ENCODE measurements around the gene TMEM203. TPM values are rescaled to one million over a fixed set of nuclear protein-coding genes. Genes with fewer than 3 reads are reported as not detected.

The TMEM203 gene
- total and polyA plus RNA-seq, 2 of the 13 experiments (the other 11 are each of a cell fraction or from before 2014, with no cell fraction given) = 23.4 to 36.7 TPM

- TF ChIP-seq ZNF800 (CRISPR knock-in tag; IDR thresholded peaks at IDR 0.05) (peak; percentile 82; the same call in 1 of the 2 replicates), JARID2 (CRISPR knock-in tag; IDR thresholded peaks at IDR 0.05; ENCODE audit: insufficient replicate concordance) (no peak), HMGXB3 (CRISPR knock-in tag; IDR thresholded peaks at IDR 0.05; ENCODE audit: borderline replicate concordance) (peak; percentile 88; the same call in 1 of the 2 replicates), EED (CRISPR knock-in tag; IDR thresholded peaks at IDR 0.05) (no peak), HNF1A (IDR thresholded peaks at IDR 0.05; ENCODE audit: low read depth) (no peak), HNF1A (CRISPR knock-in tag; IDR thresholded peaks at IDR 0.05; ENCODE audit: borderline replicate concordance) (peak; percentile 61), NPAS2 (CRISPR knock-in tag; IDR thresholded peaks at IDR 0.05; ENCODE audit: borderline replicate concordance) (no peak)
Measured at GRCh38 chr9:137200311-137201204, 4.9 kb downstream of the TMEM203 start, which contains the start of gene TPRN (continued).
